Gastroesophageal sphincter (tissue), 3 donors: ENCODE data around the gene PPP1R3A.

ENCODE experiments used
- POLR2A ChIP-seq, 2 donors: fragments of 450-650 bp; IDR thresholded peaks; one replicate each; pipeline ENCODE4 v1.6.1; 2017; ENCODE audit warnings: antibody characterized with exemption in 2 of 2, mild to moderate bottlenecking in 2 of 2, moderate library complexity in 1 of 2
- POLR2AphosphoS5 ChIP-seq: sonication (generic); formaldehyde crosslinking; IDR thresholded peaks from one replicate; pipeline ENCODE4 v1.6.1; 2017; ENCODE audit warnings: antibody characterized with exemption
- TF ChIP-seq, protein P1 (sequence below), 4 experiments: fragments of 200-600 bp in 2 of 4; fragments of 450-650 bp in 2 of 4; sonication (generic) in 1 of 4; IDR thresholded peaks; one replicate each; pipeline ENCODE4 v1.5.1; 2017 to 2019; ENCODE audit warnings: antibody characterized with exemption in 4 of 4, mild to moderate bottlenecking in 2 of 4, moderate library complexity in 2 of 4

DNA sequence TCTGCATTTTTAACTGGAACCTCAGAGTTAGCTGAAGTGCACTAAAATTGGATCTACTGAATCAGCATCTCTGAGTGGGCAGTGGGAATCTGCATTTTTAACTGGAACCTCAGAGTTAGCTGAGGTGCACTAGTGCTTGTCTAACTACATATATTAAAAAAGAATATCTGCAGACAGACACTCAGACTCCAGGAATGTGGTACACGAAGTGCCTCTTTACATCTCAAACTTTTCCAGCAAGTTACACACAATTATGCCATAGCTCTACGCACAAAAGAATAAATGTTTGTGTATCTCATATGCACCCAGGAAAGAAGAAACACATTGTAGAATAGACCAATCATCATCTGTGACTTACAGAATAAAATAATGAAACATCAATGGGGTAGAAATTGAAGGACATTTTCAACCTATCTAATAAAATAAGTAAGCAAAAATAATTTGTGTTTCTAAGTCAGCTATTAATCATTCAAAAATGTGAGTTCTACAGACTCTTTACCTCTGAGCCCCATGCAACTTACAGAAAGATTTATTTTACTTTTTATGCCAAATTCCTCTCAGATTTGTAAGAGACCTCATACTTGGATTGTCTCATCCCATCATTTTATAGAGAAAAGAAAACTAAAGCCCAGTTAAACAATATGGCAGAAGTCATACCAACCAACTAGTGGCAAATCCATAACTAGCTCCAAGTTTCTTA lies 28.3 kb downstream of the PPP1R3A start:
- TF ChIP-seq, protein P1, sequence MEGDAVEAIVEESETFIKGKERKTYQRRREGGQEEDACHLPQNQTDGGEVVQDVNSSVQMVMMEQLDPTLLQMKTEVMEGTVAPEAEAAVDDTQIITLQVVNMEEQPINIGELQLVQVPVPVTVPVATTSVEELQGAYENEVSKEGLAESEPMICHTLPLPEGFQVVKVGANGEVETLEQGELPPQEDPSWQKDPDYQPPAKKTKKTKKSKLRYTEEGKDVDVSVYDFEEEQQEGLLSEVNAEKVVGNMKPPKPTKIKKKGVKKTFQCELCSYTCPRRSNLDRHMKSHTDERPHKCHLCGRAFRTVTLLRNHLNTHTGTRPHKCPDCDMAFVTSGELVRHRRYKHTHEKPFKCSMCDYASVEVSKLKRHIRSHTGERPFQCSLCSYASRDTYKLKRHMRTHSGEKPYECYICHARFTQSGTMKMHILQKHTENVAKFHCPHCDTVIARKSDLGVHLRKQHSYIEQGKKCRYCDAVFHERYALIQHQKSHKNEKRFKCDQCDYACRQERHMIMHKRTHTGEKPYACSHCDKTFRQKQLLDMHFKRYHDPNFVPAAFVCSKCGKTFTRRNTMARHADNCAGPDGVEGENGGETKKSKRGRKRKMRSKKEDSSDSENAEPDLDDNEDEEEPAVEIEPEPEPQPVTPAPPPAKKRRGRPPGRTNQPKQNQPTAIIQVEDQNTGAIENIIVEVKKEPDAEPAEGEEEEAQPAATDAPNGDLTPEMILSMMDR (IDR thresholded peaks at IDR 0.05) = no peak
- TF ChIP-seq POLR2AphosphoS5 = no peak
- TF ChIP-seq POLR2A (IDR thresholded peaks at IDR 0.05) = no peak
